IgD-negative memory B cell (primary cell): ENCODE measurements around the gene KLHL30. TPM values are rescaled to one million over a fixed set of nuclear protein-coding genes. Genes with fewer than 3 reads are reported as not detected.

Experiments used
- H3K27ac Mint-ChIP-seq, 3 donors: one replicate each; pipeline ENCODE4 v1.8.0; 2020 to 2022; ENCODE audit warnings: mild to moderate bottlenecking in 3 of 3, mixed read lengths in 3 of 3, moderate library complexity in 1 of 3
- H3K27me3 Mint-ChIP-seq: one replicate; pipeline ENCODE4 v1.8.0; 2021; ENCODE audit warnings: mixed read lengths
- H3K36me3 Mint-ChIP-seq: one replicate; pipeline ENCODE4 v1.8.0; 2020; ENCODE audit warnings: mild to moderate bottlenecking, mixed read lengths
- H3K4me1 Mint-ChIP-seq, 3 donors: one replicate each; pipeline ENCODE4 v1.8.0; 2020 to 2022; ENCODE audit warnings: mixed read lengths in 3 of 3, mild to moderate bottlenecking in 1 of 3
- H3K4me3 Mint-ChIP-seq, 4 donors: one replicate each; pipeline ENCODE4 v1.8.0; 2020 to 2022; ENCODE audit warnings: mild to moderate bottlenecking in 4 of 4, mixed read lengths in 4 of 4, moderate library complexity in 3 of 4
- H3K9me3 Mint-ChIP-seq, 3 donors: one replicate each; pipeline ENCODE4 v1.8.0; 2020 to 2021; ENCODE audit warnings: mixed read lengths in 3 of 3, mild to moderate bottlenecking in 1 of 3
- polyA plus RNA-seq: library from polyadenylated mRNA; unstranded; fragments of 300-500 nt; fragmentation: Illumina TruSeq; gene quantifications from one replicate; pipeline ENCODE4 v1.2.3, GENCODE V29; 2021

KLHL30 gene
- polyA plus RNA-seq, 1 donor from 2014 or later = not detected

DNA sequence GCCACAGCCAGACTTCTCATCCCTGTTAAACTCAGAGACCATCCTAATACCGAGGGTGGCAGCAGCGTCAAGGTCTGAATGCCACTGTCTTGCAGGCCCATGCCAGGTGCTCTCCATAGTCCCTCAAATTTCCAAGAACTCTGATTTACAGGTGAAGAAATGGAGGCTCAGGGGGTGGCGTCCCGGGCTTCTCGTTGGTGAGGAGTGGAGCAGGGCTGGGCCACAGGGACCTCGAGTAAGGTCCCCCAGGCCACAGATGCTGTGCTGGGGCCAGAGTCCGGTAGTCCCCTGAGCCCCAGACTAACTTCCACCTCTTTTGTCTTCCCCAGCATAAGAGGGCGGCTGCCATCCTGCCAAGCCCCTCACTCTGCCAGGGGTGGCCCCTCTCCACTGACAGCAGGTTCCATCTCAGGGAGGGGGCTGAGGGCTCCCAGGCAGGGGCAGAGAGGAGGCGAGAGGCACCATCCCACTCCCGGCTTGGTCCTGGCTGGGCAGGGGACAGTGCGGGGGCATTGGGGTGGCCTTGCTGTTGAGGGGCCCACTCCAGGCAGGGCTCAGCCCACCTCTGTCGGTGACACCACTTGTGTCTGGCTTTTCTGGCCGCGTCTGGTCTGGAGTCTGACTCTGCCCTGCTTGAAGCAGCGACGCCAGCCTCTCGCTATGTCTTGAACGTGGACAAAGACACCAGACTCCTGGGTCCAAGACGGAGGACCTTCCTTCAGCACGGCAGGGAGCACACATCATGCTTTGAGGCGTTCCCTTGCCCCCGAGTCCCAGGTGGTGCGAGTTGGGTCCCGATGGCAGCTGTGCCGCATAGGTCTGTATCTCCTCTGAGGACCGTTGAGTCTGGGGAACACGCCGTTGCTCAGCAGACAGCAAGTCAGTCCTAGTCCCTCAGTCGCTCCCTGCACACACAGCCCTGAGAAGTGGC is 15.9 kb upstream of the KLHL30 start:
- peaks cover 0 to 4% (median under 1%) of the 10 kb centered on the region in 3 donors for H3K4me1 Mint-ChIP-seq
- peaks cover 2% of the 10 kb centered on the region for H3K27me3 Mint-ChIP-seq
- no peaks in the 10 kb centered on the region for H3K9me3 Mint-ChIP-seq
- no peak overlapping the region for H3K27ac Mint-ChIP-seq
- H3K4me3 Mint-ChIP-seq = no peak overlapping the region
- peaks cover 2% of the 10 kb centered on the region for H3K36me3 Mint-ChIP-seq

DNA sequence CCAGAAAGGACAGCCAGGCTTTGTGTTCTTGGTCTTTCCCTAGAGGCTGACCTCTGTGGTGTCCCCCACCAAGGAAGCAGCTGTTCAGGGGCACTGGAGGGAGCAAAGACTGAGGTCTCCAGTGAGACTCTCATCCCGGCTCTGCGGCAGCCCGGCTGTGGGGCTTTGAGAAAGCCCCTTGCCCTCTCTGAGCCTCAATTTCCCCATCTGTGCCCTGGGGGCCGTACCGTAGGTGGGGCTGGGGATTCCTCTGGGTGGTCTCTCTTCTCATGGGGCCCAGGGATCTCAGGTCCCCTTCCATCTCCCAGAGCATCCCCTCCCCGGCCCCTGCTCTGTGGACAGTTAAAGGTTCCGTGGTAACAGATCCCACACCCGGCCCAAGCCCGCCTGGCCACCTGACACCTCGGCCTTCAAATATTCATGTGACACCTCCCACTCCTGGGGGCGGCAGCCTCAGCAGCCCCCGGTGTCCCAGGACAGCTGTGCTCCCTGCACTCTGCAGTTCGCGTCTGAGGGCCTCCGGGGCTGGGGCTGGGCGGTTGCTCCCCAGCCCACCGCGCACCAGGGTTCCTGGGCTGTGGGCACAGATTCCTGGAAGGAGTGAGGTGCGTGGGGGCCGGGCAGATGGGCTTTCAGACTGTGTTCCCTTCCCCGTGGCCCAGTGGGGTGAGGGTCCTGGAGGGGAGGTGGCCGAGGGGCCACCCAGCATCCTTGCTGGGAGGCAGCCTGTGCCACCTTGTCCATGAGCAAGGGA is 15.1 kb upstream of the KLHL30 start:
- H3K27ac Mint-ChIP-seq = no peak overlapping the region
- H3K4me3 Mint-ChIP-seq = no peak overlapping the region
- peaks cover 2% of the 10 kb centered on the region for H3K27me3 Mint-ChIP-seq
- peaks cover 1% of the 10 kb centered on the region for H3K36me3 Mint-ChIP-seq
- H3K4me1 Mint-ChIP-seq = peaks cover 0 to 4% (median 0%) of the 10 kb centered on the region in 3 donors
- no peaks in the 10 kb centered on the region for H3K9me3 Mint-ChIP-seq

DNA sequence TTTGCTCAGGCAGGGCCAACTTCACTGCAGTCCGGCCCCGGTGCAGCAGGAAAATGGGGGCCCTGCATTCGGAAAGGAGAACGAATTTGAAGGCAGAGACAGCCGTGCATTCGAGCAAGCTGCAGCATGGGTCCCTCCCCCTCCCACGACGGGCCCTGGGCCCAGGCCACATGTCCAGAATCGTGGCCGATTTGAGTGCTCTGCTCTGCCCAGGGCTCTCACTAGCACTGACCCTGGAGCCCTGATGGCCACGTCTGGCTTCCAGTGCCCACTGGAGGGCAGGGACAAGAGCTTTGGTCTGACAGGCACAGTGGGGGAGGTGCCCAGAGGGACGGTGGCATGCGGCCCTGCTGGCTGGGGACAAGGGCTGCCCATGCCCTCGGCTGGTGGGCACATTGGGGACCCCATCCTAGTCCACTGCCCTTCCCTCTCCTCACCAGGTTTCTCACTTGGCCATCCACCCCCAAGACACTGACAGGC is 14.4 kb upstream of the KLHL30 start:
- peaks cover 1% of the 10 kb centered on the region for H3K36me3 Mint-ChIP-seq
- H3K4me1 Mint-ChIP-seq = peaks cover 0 to 4% (median 0%) of the 10 kb centered on the region in 3 donors
- peaks cover 2% of the 10 kb centered on the region for H3K27me3 Mint-ChIP-seq
- H3K27ac Mint-ChIP-seq = no peak overlapping the region
- no peaks in the 10 kb centered on the region for H3K9me3 Mint-ChIP-seq
- H3K4me3 Mint-ChIP-seq = no peak overlapping the region

DNA sequence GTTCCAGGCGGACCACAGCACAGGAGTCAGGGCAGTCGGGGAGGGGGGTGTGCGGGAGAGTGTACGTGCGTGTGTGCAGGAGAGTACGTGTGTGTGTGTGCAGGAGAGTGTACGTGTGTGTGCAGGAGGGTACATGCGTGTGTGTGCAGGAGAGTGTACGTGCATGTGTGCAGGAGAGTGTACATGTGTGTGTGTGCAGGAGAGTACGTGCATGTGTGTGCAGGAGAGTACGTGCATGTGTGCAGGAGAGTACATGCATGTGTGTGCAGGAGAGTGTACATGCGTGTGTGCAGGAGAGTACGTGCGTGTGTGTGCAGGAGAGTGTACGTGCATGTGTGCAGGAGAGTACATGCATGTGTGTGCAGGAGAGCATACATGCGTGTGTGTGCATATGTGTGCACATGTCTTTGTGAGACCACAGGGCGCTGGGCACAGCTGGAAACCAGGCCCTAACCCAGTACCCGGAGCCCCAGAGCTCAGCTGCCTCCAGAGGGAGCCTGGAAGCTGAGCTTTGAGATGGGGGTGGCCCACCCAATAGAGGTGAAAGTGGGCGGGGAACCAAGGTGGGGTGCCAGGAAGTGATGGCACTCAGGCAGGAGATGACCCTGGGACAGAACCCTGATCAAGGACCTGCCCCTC is 13.9 kb upstream of the KLHL30 start:
- peaks cover 0 to 4% (median 0%) of the 10 kb centered on the region in 3 donors for H3K4me1 Mint-ChIP-seq
- H3K4me3 Mint-ChIP-seq = no peak overlapping the region
- peaks cover 2% of the 10 kb centered on the region for H3K27me3 Mint-ChIP-seq
- H3K36me3 Mint-ChIP-seq = peaks cover 1% of the 10 kb centered on the region
- H3K9me3 Mint-ChIP-seq = no peaks in the 10 kb centered on the region
- no peak overlapping the region for H3K27ac Mint-ChIP-seq

DNA sequence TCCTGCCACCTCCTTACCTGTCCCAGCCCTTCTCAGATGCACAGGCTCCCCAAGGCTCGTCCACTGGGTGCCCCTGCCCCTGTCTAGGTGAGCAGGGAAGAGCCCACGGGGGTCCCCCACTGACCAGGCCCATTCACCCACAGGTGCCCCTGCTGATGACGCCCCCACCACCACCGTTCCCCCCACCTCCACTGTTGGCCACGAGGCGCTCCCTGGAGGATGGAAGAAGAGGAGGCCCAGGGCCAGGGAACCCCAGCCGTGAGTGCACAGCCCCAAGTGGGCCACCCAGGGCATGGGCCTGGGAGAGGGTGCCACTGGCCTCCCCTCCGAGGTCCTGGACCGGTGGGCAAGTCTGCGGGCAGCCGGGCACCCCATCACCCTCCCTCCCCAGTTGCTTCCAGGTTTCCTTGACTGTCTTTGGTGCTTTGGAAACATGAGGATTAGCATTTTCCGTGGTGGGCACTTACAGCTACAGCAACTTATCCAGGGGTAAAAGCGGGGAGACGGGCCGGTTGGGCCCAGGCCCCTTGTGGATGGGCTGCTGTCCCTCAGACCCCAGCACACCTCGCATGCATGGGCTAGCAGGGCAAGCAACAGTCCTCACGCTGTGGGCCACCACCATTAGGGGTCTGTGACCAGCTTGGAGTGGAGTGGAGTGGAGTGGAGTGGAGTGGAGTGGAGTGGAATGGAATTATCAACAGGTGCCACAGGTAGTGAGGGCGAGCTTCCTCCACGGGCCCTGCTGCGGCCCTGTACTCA is 13.2 kb upstream of the KLHL30 start:
- Mint-ChIP-seq H3K27ac (no peak overlapping the region), H3K36me3 (peaks cover 1% of the 10 kb centered on the region), H3K9me3 (no peaks in the 10 kb centered on the region), H3K4me3 (no peak overlapping the region), H3K27me3 (no peaks in the 10 kb centered on the region), H3K4me1 (no peaks in the 10 kb centered on the region)

DNA sequence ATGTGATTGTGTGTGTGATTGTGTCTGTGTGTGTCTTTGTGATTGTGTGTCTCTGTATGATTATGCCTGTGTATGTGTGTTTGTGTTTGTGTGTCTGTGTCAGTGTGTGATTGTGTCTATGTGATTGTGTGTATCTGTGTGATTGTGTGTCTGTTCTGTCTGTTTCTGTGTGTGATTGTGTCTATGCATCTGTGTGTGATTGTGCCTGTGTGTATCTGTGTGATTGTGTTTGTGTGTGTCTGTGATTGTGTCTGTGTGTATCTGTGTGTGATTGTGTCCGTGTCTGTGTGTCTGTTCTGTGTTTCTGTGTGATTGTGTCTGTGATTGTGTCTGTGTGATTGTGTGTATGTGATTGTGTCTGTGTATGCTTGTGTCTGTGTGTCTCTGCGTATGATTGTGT is 12.1 kb upstream of the KLHL30 start:
- Mint-ChIP-seq H3K4me1 (no peaks in the 10 kb centered on the region), H3K36me3 (peaks cover 1% of the 10 kb centered on the region), H3K27me3 (no peaks in the 10 kb centered on the region), H3K9me3 (no peaks in the 10 kb centered on the region), H3K4me3 (no peak overlapping the region), H3K27ac (no peak overlapping the region)

DNA sequence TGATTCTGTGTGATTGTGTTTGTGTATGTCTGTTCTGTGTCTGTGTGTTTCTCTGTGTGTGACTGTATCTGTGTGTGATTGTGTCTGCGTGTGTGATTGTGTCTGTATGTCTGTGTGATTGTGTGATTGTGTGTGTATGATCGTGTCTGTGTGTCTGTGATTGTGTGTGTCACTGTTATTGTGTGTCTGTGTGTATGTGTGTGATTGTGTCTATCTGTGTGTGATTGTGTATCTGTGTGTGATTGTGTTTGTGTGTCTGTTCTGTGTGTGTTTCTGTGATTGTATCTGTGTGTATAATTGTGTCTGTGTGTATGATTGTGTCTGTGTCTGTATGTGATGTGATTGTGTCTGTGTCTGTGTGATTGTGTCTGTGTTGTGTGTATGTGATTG is 11.7 kb upstream of the KLHL30 start:
- Mint-ChIP-seq H3K9me3 (no peaks in the 10 kb centered on the region), H3K4me3 (no peak overlapping the region), H3K36me3 (peaks cover 1% of the 10 kb centered on the region), H3K27ac (no peak overlapping the region), H3K27me3 (no peaks in the 10 kb centered on the region), H3K4me1 (no peaks in the 10 kb centered on the region)

DNA sequence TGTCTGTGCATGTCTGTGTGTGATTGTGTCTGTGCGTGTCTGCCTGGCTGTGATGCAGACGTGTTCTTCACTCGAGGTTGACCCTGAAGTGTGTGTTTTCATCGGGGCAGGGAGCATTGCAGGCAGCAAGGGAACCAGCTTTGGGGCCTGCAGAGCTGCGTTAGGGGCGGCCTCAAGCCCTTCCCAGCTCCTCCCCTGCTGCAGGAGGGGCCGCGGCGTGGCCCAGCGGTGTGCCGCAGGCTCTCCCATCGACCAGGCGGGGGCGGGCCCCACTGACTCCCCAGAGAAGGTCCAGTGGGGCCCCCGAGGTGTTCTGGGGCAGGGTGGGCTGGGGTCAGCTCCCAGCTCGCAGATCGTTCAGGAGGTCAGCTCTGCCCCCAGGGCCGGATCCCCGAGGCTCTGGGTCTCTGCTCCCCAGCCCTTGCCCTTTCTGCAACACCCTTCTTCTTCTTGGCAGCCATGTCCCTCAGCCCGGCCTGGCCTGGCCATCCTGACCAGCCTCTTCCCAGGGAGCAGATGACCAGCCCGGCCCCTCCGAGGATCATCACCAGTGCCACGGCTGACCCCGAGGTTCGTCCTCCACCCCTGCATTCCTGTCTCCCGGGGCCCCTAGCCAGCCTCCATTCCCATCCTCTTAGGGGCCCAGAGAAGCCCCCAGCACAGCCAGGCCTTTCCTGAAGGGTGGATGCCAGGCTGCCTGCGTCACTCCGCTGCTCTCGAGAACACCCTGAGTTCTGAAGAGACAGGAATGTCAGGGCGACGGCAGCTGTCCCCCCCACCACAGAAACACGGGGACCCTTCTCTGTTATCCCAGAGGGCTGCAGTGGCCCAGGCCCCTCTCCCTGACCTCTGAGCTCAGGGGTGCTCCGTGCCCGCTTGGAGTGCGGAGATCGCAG is 11.1 kb upstream of the KLHL30 start:
- no peak overlapping the region for H3K27ac Mint-ChIP-seq
- H3K27me3 Mint-ChIP-seq = no peaks in the 10 kb centered on the region
- H3K36me3 Mint-ChIP-seq = peaks cover 1% of the 10 kb centered on the region
- no peak overlapping the region for H3K4me3 Mint-ChIP-seq
- no peaks in the 10 kb centered on the region for H3K9me3 Mint-ChIP-seq
- no peaks in the 10 kb centered on the region for H3K4me1 Mint-ChIP-seq

DNA sequence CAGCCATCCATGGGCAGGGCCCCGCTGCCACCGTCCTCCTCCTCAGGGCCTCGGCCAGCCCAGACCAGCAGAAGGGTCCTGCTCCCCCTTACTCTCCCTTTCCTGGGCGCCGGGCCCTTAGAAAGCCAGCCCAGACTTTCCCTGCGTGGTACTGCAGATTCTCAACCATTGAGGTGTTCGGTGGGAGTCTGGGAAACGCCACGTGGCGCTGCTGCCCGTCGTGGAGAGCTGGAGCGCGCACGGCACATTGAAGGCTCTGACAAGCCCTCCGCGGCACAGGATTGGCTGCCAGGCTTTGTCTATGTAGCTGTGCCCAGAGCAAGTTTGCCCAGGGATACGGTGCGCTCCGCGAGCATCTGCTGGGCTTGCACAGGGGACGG is 10.4 kb upstream of the KLHL30 start:
- Mint-ChIP-seq H3K36me3 (peaks cover 1% of the 10 kb centered on the region), H3K4me3 (no peak overlapping the region), H3K27ac (no peak overlapping the region), H3K9me3 (no peaks in the 10 kb centered on the region), H3K27me3 (no peaks in the 10 kb centered on the region), H3K4me1 (no peaks in the 10 kb centered on the region)

DNA sequence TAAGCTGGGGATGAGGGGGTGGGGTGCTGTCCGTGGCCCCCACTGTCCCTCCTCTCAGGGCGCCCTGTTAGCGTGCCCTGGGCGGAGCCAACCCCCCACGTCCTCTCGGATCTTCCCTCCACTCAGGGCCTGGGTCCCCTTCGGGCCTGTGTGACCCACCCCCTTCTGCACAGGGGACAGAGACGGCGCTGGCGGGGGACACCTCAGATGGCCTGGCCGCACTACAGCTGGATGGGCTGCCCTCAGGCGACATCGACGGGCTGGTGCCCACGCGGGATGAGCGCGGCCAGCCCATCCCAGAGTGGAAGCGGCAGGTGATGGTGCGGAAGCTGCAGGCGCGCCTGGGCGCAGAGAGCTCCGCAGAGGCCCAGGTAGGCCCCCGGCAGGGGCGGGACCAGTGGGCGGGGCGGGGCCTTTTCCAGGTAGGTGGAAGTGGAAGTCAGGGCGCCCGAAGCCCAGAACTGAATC is 9.9 kb upstream of the KLHL30 start:
- no peaks in the 10 kb centered on the region for H3K9me3 Mint-ChIP-seq
- H3K4me1 Mint-ChIP-seq = no peaks in the 10 kb centered on the region
- peaks cover 1% of the 10 kb centered on the region for H3K36me3 Mint-ChIP-seq
- H3K27ac Mint-ChIP-seq = no peak overlapping the region
- no peaks in the 10 kb centered on the region for H3K27me3 Mint-ChIP-seq
- no peak overlapping the region for H3K4me3 Mint-ChIP-seq

DNA sequence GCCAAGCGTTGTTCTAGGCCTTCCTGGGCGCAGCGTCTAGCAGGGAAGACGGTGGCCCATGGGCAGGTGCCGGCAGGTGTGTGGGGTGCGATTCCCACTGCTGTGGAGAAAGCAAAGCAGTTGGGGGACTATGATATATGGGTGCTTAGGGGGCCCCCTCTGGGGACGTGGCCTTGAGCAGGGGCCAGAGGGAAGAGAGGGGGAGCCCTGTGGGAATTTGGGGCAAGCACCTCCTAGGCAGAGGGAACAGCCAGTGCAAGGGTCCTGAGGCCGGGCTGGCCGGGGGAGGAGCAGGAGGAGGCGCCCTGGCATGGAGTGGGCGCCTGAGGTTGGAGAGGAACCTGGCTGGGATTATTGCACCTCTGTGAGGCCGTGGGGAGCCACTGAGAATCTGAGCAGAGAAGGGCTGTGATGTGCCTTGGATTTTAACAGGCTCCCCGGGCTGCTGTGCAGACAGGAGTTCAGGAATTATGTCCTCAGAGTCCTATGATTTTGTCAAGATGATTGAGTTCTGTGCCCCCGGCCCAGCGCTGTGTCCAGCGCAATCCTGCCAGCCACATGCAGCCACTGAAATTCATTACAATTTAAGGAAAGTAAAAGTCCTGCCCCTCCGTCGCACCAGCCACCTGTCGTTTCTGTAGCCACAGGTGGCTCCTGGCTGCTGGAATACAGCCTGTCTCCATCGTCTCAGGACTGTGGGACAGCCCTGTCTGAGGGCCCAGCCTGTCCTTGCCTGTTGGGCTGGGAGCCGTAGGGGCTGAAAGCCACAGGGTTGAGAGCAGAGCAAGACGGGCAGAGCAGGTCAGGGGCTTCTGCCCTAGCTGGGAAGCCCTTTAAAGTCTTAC is 9.1 kb upstream of the KLHL30 start:
- Mint-ChIP-seq H3K9me3 (no peaks in the 10 kb centered on the region), H3K4me3 (no peak overlapping the region), H3K4me1 (no peaks in the 10 kb centered on the region), H3K27ac (no peak overlapping the region), H3K36me3 (peaks cover 1% of the 10 kb centered on the region), H3K27me3 (peaks cover under 1% of the 10 kb centered on the region)

DNA sequence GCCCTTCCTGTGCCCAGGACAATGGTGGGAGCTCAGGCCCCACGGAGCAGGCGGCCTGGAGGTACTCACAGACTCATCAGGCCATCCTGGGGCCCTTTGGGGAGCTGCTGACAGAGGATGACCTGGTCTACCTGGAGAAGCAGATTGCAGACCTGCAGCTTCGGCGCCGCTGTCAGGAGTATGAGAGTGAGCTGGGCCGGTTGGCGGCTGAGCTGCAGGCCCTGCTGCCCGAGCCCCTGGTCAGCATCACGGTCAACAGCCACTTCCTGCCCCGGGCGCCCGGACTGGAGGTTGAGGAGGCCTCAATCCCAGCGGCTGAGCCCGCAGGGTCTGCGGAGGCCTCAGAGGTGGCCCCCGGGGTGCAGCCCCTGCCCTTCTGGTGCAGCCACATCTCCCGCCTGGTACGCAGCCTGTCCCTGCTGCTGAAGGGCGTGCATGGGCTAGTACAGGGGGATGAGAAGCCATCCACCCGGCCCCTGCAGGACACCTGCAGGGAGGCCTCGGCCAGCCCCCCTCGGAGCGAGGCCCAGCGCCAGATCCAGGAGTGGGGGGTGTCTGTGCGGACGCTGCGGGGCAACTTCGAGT is 8.3 kb upstream of the KLHL30 start:
- no peaks in the 10 kb centered on the region for H3K36me3 Mint-ChIP-seq
- no peaks in the 10 kb centered on the region for H3K9me3 Mint-ChIP-seq
- H3K27me3 Mint-ChIP-seq = peaks cover 2% of the 10 kb centered on the region
- no peak overlapping the region for H3K4me3 Mint-ChIP-seq
- H3K27ac Mint-ChIP-seq = no peak overlapping the region
- H3K4me1 Mint-ChIP-seq = no peaks in the 10 kb centered on the region
